Progenitor cell of endocrine pancreas (in vitro differentiated cells): ENCODE measurements around the gene RAB11FIP3. TPM values are rescaled to one million over a fixed set of nuclear protein-coding genes. Genes with fewer than 3 reads are reported as not detected.

Source experiments
- DNase-seq: peaks from one replicate; pipeline ENCODE4 v3.0.0; 2021; ENCODE audit warnings: low spot score; ENCODE audit not compliant: unreplicated experiment
- H3K27ac Mint-ChIP-seq: 2 replicates; pipeline ENCODE4 v1.8.0; 2021; ENCODE audit warnings: mild to moderate bottlenecking, moderate library complexity, mixed read lengths
- H3K27me3 Mint-ChIP-seq: 2 replicates; pipeline ENCODE4 v1.8.0; 2021; ENCODE audit warnings: mixed read lengths
- H3K36me3 Mint-ChIP-seq: 2 replicates; pipeline ENCODE4 v1.8.0; 2022; ENCODE audit warnings: mixed read lengths; ENCODE audit not compliant: insufficient read depth
- H3K4me1 Mint-ChIP-seq: 2 replicates; pipeline ENCODE4 v1.8.0; 2021; ENCODE audit warnings: low read depth, mixed read lengths
- H3K4me3 Mint-ChIP-seq: 2 replicates; pipeline ENCODE4 v1.8.0; 2021; ENCODE audit warnings: low read depth, mild to moderate bottlenecking, moderate library complexity, mixed read lengths
- H3K9me3 Mint-ChIP-seq: 2 replicates; pipeline ENCODE4 v1.8.0; 2021; ENCODE audit warnings: low read depth, mixed read lengths
- CTCF ChIP-seq: fragments of 200-600 bp; sonication (generic); IDR thresholded peaks from one replicate; pipeline ENCODE4 v1.5.0; 2021; ENCODE audit warnings: antibody characterized with exemption, mild to moderate bottlenecking; ENCODE audit not compliant: unreplicated experiment
- total RNA-seq: library from RNA; stranded (reverse); gene quantifications from 2 replicates; pipeline ENCODE4 v1.2.1, GENCODE V29; 2021

The RAB11FIP3 gene
- total RNA-seq, 1 donor from 2014 or later, result 97.9 TPM

- no peak overlapping the region for H3K4me3 Mint-ChIP-seq
- no peak for DNase-seq
- H3K4me1 Mint-ChIP-seq, result peaks cover 9% of the 10 kb centered on the region
- no peak for TF ChIP-seq CTCF
- H3K36me3 Mint-ChIP-seq, result peaks cover 2% of the 10 kb centered on the region
- no peaks in the 10 kb centered on the region for H3K27me3 Mint-ChIP-seq
- no peaks in the 10 kb centered on the region for H3K9me3 Mint-ChIP-seq
- no peak overlapping the region for H3K27ac Mint-ChIP-seq
Observed at GRCh38 chr16:536746-537145, 111.3 kb downstream of the RAB11FIP3 start.

- no peaks in the 10 kb centered on the region for H3K9me3 Mint-ChIP-seq
- H3K36me3 Mint-ChIP-seq, result peaks cover 2% of the 10 kb centered on the region
- H3K27me3 Mint-ChIP-seq, result no peaks in the 10 kb centered on the region
- no peak overlapping the region for H3K4me3 Mint-ChIP-seq
- H3K4me1 Mint-ChIP-seq, result peaks cover 9% of the 10 kb centered on the region
- no peak overlapping the region for H3K27ac Mint-ChIP-seq
- no peak for TF ChIP-seq CTCF
- no peak for DNase-seq
Observed at GRCh38 chr16:537415-538335, 112.2 kb downstream of the RAB11FIP3 start.

- H3K27me3 Mint-ChIP-seq, result no peaks in the 10 kb centered on the region
- no peaks in the 10 kb centered on the region for H3K4me1 Mint-ChIP-seq
- DNase-seq, result no peak
- no peak for TF ChIP-seq CTCF
- H3K9me3 Mint-ChIP-seq, result no peaks in the 10 kb centered on the region
- no peak overlapping the region for H3K4me3 Mint-ChIP-seq
- H3K36me3 Mint-ChIP-seq, result peaks cover 2% of the 10 kb centered on the region
- H3K27ac Mint-ChIP-seq, result no peak overlapping the region
Observed at GRCh38 chr16:539901-540530, 114.6 kb downstream of the RAB11FIP3 start.

- no peaks in the 10 kb centered on the region for H3K27me3 Mint-ChIP-seq
- no peak overlapping the region for H3K4me3 Mint-ChIP-seq
- no peak overlapping the region for H3K27ac Mint-ChIP-seq
- peaks cover 2% of the 10 kb centered on the region for H3K36me3 Mint-ChIP-seq
- no peaks in the 10 kb centered on the region for H3K4me1 Mint-ChIP-seq
- no peak for TF ChIP-seq CTCF
- no peaks in the 10 kb centered on the region for H3K9me3 Mint-ChIP-seq
- DNase-seq, result no peak
Observed at GRCh38 chr16:540645-541340, 115.3 kb downstream of the RAB11FIP3 start.
